Ovary (tissue), 3 donors: ENCODE data around the gene ZNF133.

Experiments
- CTCF ChIP-seq, 3 donors: fragments of 450-650 bp in 2 of 3; fragments of 200-600 bp in 1 of 3; IDR thresholded peaks; one replicate each; pipeline versions ENCODE4 v1.5.1 to v1.8.0; 2016 to 2022; ENCODE audit warnings: antibody characterized with exemption in 3 of 3, mild to moderate bottlenecking in 1 of 3
- EP300 ChIP-seq: sonication (generic); formaldehyde crosslinking; IDR thresholded peaks from one replicate; pipeline ENCODE4 v1.6.1; 2017; ENCODE audit warnings: antibody characterized with exemption
- POLR2A ChIP-seq: fragments of 450-650 bp; IDR thresholded peaks from one replicate; pipeline ENCODE4 v1.6.1; 2017; ENCODE audit warnings: antibody characterized with exemption, mild to moderate bottlenecking, moderate library complexity
- donor health status: DM: no; HTN: no; CAD: no.

GRCh38 chr20:18273738-18274137, 14.6 kb upstream of the ZNF133 start:
- TF ChIP-seq CTCF (IDR thresholded peaks at IDR 0.05), result no peak
- TF ChIP-seq POLR2A, result no peak
- TF ChIP-seq EP300, result no peak
